Activated T-helper 1 cell treated with anti-CD3 and anti-CD28 coated beads, Interleukin-12 subunit alpha, Interleukin-12 subunit beta, Interleukin-2, Interleukin-4 antibody, amounts not matched to agents 30 ng/mL and 10 ng/mL and 1 ng/mL, durations not matched to agents 14 hours and 24 hours and 36 hours (primary cell): ENCODE results near the gene PLG. TPM values are rescaled to one million over a fixed set of nuclear protein-coding genes. Genes with fewer than 3 reads are reported as not detected.
"Not testable (repeated sequence)": the region's sequence is repeated elsewhere in the genome, so short reads cannot be mapped to it uniquely, and the experiment has no call there.

Source experiments
- DNase-seq: peaks from one replicate; pipeline ENCODE4 v3.0.0; 2021; ENCODE audit warnings: low spot score
- H3K27ac Mint-ChIP-seq: one replicate; pipeline ENCODE4 v1.8.0; 2021; ENCODE audit warnings: mild to moderate bottlenecking, mixed read lengths
- H3K27me3 Mint-ChIP-seq: one replicate; pipeline ENCODE4 v1.8.0; 2022; ENCODE audit warnings: mild to moderate bottlenecking, moderate library complexity, mixed read lengths; ENCODE audit not compliant: insufficient read depth
- H3K36me3 Mint-ChIP-seq: one replicate; pipeline ENCODE4 v1.8.0; 2021; ENCODE audit warnings: low read depth, mixed read lengths
- H3K4me1 Mint-ChIP-seq: one replicate; pipeline ENCODE4 v1.8.0; 2021; ENCODE audit warnings: low read depth, mixed read lengths
- H3K4me3 Mint-ChIP-seq: one replicate; pipeline ENCODE4 v1.8.0; 2021; ENCODE audit warnings: mild to moderate bottlenecking, moderate library complexity, mixed read lengths
- H3K9me3 Mint-ChIP-seq: one replicate; pipeline ENCODE4 v1.8.0; 2021; ENCODE audit warnings: mixed read lengths
- intact Hi-C: fragments of 100-400 bp; cut with micrococcal nuclease; formaldehyde crosslinking; loops from one replicate; pipeline ENCODE4 v1.15.1; 2024
- total RNA-seq: library from RNA; stranded (reverse); gene quantifications from 2 replicates; pipeline ENCODE4 v1.2.3, GENCODE V29; 2022

PLG gene
- total RNA-seq, 1 donor from 2014 or later: 0.60 TPM

DNA sequence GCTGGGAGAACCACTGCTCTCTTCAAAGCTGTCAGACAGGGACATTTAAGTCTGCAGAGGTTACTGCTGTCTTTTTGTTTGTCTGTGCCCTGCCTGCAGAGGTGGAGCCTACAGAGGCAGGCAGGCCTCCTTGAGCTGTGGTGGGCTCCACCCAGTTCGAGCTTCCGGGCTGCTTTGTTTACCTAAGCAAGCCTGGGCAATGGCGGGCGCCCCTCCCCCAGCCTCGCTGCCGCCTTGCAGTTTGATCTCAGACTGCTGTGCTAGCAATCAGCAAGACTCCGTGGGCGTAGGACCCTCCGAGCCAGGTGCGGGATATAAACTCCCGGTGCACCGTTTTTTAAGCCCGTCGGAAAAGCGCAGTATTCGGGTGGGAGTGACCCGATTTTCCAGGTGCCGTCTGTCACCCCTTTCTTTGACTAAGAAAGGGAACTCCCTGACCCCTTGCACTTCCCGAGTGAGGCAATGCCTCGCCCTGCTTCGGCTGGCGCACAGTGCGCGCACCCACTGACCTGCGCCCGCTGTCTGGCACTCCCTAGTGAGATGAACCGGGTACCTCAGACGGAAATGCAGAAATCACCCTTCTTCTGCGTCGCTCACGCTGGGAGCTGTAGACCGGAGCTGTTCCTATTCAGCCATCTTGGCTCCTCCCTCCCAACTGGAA is 16.8 kb upstream of the PLG start:
- H3K36me3 Mint-ChIP-seq, DNase-seq, H3K4me1 Mint-ChIP-seq, H3K9me3 Mint-ChIP-seq, intact Hi-C loops, H3K27ac Mint-ChIP-seq, H3K4me3 Mint-ChIP-seq, H3K27me3 Mint-ChIP-seq: not testable (repeated sequence)

DNA sequence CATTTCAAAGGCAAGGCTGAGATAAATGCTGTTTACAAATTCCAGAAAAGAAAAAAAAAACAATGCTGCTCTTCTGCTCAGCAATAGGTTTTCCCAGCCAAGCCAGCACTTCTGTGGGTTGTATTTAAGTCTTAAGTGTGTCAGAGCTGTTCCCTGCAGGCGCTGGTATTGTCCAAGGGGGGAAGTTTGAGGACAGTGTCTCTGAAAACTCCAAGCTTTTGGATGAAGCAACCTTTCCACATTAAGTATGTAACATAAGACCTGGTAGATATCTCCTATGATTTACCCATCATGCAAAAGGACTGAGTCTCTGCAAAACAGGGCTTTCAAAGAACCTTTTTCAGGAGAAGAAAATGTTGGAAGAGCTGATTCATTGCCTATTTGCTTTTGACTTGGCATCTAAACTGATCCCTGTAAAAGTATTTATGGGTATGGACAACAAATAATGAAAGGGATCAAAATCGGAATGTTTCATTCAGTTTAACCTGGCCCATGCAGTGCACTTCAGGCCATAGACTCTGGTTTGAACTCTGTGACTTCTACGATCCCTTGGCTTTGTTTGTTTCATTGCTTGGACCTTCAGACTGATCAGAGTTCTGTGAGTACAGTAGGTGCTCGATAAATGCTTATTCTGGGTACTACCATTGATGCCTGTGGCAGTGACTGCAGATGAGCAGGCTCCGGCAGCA is 16.1 kb upstream of the PLG start:
- H3K4me1 Mint-ChIP-seq: no peaks in the 10 kb centered on the region
- H3K36me3 Mint-ChIP-seq: no peaks in the 10 kb centered on the region
- no peak for DNase-seq
- no peaks in the 10 kb centered on the region for H3K27me3 Mint-ChIP-seq
- intact Hi-C loops: no loop called here
- no peak overlapping the region for H3K27ac Mint-ChIP-seq
- no peaks in the 10 kb centered on the region for H3K9me3 Mint-ChIP-seq
- H3K4me3 Mint-ChIP-seq: no peak overlapping the region

DNA sequence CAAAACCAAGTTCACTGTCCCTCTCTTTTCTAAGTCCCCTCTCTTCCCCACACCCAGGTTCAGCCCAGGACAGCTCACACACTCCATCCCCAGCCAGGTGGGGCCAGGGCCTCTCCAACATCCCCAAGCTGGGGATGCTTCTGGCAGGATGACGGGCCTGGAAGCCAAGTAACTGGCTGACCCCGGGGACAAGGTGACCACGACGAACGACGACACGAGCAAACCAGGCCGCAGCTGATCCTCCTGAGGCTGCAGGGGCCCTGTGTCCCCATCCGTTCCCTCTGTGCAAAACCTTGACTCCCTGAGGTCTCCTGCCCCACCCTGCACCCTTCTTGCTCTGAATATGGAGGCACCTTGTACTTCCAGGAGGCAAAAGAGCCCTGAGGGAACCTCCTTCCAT is 11.6 kb upstream of the PLG start:
- intact Hi-C loops: no loop called here
- no peak for DNase-seq
- no peaks in the 10 kb centered on the region for H3K4me1 Mint-ChIP-seq
- H3K27ac Mint-ChIP-seq: no peak overlapping the region
- no peaks in the 10 kb centered on the region for H3K36me3 Mint-ChIP-seq
- H3K4me3 Mint-ChIP-seq: no peak overlapping the region
- H3K27me3 Mint-ChIP-seq: no peaks in the 10 kb centered on the region
- no peaks in the 10 kb centered on the region for H3K9me3 Mint-ChIP-seq

DNA sequence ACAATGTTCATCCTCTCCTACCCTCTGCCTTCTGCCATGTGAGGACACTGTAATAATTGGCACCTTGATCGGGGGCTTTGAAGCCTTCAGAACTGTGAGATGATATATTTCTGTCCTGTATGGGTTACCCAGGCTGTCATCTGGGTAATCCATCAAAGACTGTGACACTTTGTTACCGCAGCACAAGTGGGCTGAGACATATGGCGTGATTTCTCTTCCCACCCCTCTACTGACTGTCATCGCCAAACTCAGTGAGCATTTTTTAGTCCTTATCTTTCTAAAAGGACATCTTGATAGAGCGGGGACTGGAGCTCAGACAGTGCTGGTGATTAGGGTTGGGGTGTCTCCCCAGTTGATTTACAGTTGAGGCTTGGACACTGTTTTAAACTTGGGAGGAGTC is 10.4 kb upstream of the PLG start:
- Mint-ChIP-seq H3K27ac (no peak overlapping the region), H3K9me3 (no peaks in the 10 kb centered on the region), H3K36me3 (no peaks in the 10 kb centered on the region), H3K4me1 (no peaks in the 10 kb centered on the region), H3K4me3 (no peak overlapping the region), H3K27me3 (no peaks in the 10 kb centered on the region)
- intact Hi-C loops: no loop called here
- no peak for DNase-seq

DNA sequence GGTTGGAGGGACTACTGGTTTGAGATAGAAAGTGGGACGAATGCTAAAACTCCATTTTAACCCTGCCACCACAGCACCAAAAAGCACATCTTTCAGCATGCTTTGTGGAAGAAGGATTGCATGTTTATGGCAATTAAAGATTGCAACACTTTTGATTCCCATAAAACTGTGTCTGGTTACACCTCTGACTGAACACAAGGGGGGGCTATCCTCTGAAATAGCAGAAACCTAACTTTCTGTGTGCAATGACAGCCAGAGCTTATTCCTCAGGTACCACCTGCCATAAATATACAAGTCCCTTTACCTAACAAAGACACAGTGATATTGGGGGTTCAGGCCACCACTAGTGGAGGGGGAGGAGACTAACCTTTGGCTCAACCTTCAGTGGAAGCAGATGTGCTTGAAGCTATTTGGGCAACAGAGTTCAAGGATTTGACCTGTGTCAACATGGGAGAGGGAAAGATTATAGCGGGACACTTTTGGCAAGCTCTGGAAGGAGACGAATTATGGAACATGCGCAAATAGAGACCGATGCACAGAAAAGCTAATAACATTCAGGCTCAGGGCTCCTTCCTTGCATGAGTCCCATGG is 9.6 kb upstream of the PLG start:
- Mint-ChIP-seq H3K27me3 (no peaks in the 10 kb centered on the region), H3K4me3 (no peak overlapping the region), H3K27ac (no peak overlapping the region), H3K9me3 (no peaks in the 10 kb centered on the region), H3K4me1 (no peaks in the 10 kb centered on the region), H3K36me3 (no peaks in the 10 kb centered on the region)
- intact Hi-C loops: no loop called here
- DNase-seq: no peak

DNA sequence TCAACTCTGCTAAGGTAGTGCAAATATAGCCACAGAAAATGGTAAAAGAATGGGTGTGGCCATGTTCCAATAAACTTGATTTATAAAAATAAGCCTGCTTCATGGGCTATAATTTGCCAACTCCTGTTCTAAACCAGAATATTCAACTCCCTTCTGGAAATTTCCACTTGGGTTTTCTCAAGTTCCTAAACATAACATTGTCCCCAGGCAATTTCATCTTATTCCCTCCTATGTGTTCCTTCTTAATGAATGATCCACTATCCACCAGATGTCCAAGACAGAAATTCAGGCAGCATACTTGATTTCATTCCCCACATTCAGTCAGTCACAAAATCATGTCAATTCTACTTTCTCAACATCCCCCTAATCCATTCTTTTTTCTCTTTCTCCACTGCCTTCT is 7.0 kb upstream of the PLG start:
- H3K36me3 Mint-ChIP-seq, H3K27me3 Mint-ChIP-seq, H3K4me3 Mint-ChIP-seq, H3K4me1 Mint-ChIP-seq, H3K27ac Mint-ChIP-seq, H3K9me3 Mint-ChIP-seq, DNase-seq, intact Hi-C loops: not testable (repeated sequence)

DNA sequence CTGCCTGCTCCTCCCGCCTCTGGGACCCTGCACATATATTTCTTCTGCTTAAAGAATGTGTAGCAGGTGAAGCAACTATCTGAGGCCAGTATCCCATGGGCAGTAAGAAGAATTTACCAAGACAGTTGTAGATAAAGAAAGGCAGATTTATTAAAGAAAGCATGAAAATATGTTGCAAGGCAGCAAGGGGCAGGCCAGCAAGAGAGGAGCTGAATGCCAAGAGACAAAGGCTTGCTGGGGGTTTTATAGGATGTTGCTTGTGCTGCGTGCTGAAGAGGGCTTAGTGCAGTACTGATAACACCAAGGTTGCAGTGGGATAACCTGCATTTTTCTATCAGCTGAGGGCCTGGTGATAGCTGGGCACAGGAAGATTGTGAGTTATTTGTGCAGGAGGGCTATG is 6.4 kb upstream of the PLG start:
- H3K27ac Mint-ChIP-seq, H3K27me3 Mint-ChIP-seq, H3K36me3 Mint-ChIP-seq, DNase-seq, H3K4me3 Mint-ChIP-seq, H3K9me3 Mint-ChIP-seq, H3K4me1 Mint-ChIP-seq, intact Hi-C loops: not testable (repeated sequence)

DNA sequence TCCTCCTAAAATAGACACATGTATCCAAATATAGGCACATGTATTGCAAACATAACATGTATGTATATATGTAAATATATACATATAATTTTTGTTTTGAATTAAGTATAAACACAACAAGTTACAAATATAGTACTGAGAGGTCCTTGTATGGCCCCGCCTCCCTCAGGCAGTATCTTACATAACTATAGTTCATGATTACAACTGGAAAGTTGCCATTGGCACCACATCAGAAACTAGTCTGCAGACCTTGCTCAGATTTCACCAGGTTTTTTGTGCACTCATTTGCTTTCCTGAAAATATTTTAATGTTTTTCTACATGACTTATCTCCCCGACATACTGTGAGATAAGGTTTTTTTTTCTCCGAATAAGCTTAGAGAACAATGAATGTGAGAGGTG is 5.2 kb upstream of the PLG start:
- H3K36me3 Mint-ChIP-seq, H3K4me3 Mint-ChIP-seq, DNase-seq, H3K27ac Mint-ChIP-seq, H3K27me3 Mint-ChIP-seq, H3K4me1 Mint-ChIP-seq, intact Hi-C loops, H3K9me3 Mint-ChIP-seq: not testable (repeated sequence)

DNA sequence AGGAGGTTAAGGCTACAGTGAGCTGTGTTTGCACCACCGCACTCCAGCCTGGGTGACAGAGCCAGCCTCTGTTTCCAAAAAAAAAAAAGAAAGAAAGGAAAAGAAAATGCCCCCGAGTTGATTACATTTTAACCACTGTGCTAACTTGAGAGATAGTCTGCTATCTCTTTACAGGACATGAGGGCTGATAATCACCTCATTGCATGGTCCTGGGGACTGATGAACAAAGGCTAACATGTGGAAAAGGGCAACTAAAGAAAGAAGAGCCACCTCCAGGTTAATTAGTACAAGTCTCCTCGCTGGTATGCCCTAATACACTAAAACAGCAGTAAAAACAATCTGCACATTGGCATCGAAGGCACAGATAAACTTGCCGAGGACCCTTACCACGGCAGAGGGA is 4.2 kb upstream of the PLG start:
- no peak for DNase-seq
- Mint-ChIP-seq H3K4me3 (no peak overlapping the region), H3K27me3 (no peaks in the 10 kb centered on the region), H3K27ac (no peak overlapping the region), H3K4me1 (no peaks in the 10 kb centered on the region), H3K9me3 (no peaks in the 10 kb centered on the region), H3K36me3 (no peaks in the 10 kb centered on the region)
- intact Hi-C loops: no loop called here

DNA sequence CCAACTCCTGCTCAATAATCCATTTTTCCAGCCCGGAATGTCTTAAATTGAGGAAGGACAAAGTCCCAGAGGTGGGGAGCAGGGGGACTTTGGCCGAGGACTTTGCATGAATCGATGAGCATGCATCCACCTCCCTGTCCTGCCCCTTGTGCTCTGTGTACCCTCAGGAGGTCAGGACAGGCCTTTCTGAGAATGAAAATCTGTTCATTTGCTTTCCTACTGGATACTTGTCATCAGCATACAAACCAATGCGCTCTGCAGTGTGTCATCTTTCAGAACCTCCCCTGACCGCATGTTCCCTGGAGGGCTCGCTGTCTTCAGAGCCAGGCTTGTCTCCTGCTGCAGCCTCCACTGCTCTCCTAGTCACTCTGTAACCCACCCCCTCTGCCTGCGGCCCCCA is 2.6 kb downstream of the PLG start:
- H3K27me3 Mint-ChIP-seq, H3K36me3 Mint-ChIP-seq, H3K4me3 Mint-ChIP-seq, intact Hi-C loops, DNase-seq, H3K4me1 Mint-ChIP-seq, H3K27ac Mint-ChIP-seq, H3K9me3 Mint-ChIP-seq: not testable (repeated sequence)

DNA sequence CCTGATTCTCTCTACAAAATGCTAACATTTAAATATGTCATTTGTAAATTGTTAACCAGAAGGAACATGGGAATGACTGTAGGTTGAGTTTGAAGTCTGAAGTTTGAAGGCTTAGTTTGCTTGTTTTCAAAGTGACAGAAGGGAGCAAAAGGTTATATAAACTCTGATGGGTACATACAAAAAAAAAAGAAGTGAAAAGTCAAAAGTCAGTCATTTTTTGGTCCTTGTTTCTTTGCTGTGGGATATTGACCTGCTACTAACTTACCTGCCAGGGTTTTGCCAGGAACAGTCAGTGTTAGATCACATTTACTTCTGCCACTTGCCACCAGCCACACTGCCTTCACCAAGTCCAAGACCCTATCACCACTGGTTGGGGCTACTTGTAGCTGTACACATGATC is 6.9 kb downstream of the PLG start:
- H3K9me3 Mint-ChIP-seq, H3K4me3 Mint-ChIP-seq, intact Hi-C loops, H3K4me1 Mint-ChIP-seq, H3K27ac Mint-ChIP-seq, H3K36me3 Mint-ChIP-seq, DNase-seq, H3K27me3 Mint-ChIP-seq: not testable (repeated sequence)

DNA sequence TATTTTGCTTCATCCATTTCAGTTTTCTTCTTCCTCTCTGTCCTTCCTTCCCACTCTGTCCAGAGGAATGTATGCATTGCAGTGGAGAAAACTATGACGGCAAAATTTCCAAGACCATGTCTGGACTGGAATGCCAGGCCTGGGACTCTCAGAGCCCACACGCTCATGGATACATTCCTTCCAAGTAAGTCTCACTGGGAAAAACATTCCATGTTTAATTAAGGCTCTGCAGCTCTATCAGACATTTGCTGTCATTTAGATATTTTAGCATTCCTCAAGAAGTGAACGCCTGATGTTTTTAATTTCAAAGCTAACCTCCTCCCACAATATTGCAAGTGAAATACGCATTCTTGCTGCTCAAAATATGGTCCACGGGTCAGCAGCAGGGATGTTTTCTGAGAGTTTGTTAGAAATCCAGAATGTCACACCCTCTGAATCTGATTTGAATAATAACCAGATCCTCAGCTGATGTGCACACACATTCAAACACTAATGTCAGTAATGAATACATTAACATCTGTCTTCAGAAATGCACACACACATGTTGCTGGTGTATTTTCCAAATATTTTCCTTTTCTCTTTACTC is 12.8 kb downstream of the PLG start:
- no peak overlapping the region for H3K27ac Mint-ChIP-seq
- H3K4me3 Mint-ChIP-seq: no peak overlapping the region
- no peaks in the 10 kb centered on the region for H3K4me1 Mint-ChIP-seq
- no peaks in the 10 kb centered on the region for H3K36me3 Mint-ChIP-seq
- no peaks in the 10 kb centered on the region for H3K9me3 Mint-ChIP-seq
- no peak for DNase-seq
- intact Hi-C loops: no loop called here
- H3K27me3 Mint-ChIP-seq: peaks cover 3% of the 10 kb centered on the region

DNA sequence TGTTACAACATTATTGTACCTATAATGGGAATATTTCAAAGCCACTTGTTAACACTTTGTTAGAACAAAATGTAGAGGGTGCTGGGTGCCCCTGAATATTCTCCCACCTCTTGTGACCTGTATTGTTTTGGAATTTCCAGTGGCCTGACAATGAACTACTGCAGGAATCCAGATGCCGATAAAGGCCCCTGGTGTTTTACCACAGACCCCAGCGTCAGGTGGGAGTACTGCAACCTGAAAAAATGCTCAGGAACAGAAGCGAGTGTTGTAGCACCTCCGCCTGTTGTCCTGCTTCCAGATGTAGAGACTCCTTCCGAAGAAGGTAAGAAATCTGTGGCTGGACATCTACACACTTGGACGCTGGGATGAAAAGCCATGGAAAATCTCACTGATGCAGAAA is 28.9 kb downstream of the PLG start:
- Mint-ChIP-seq H3K36me3 (no peaks in the 10 kb centered on the region), H3K27me3 (peaks cover 11% of the 10 kb centered on the region), H3K27ac (no peak overlapping the region), H3K4me1 (no peaks in the 10 kb centered on the region), H3K9me3 (no peaks in the 10 kb centered on the region), H3K4me3 (no peak overlapping the region)
- no peak for DNase-seq
- intact Hi-C loops: no loop called here
